Endothelial cell of umbilical vein (primary cell): ENCODE results near the gene SMURF1. TPM values are rescaled to one million over a fixed set of nuclear protein-coding genes. Genes with fewer than 3 reads are reported as not detected.

ENCODE experiments used
- BruUV-seq: library from RNA; stranded (reverse); fragments of 400-500 nt; replicated peaks from 2 replicates; lab custom pipeline; 2021; lab: Mats Ljungman, UMichigan
- CTCF ChIA-PET: fragments of 300-600, 350-600 bp; sonication (Branson Sonifier 250); formaldehyde crosslinking; loops from one replicate; lab custom pipeline; 2021; ENCODE audit warnings: antibody characterized with exemption, inconsistent platforms; lab: Charles Lee
- POLR2A ChIA-PET: fragments of 300-600, 350-600 bp; sonication (Branson Sonifier 250); formaldehyde crosslinking; loops from one replicate; lab custom pipeline; 2021; ENCODE audit warnings: antibody characterized with exemption, inconsistent platforms; lab: Charles Lee
- DNase-seq: peaks from one replicate; pipeline ENCODE4 v3.0.0-alpha.2; 2011; ENCODE audit warnings: low read depth, low spot score
- FAIRE-seq: peaks from 2 replicates; lab custom pipeline; 2011; peaks lifted over from hg19 to GRCh38; lab: Jason Lieb, UNC
- H2AFZ ChIP-seq: 2 replicates; pipeline ENCODE4 v1.6.0; 2012; ENCODE audit warnings: low read depth, low read length, control low read depth, inconsistent platforms
- H3K27ac ChIP-seq: 2 replicates; pipeline ENCODE4 v1.5.1; 2011; ENCODE audit warnings: low read depth, mild to moderate bottlenecking, control low read depth, low read length, moderate library complexity; ENCODE audit not compliant: insufficient read depth
- H3K27me3 ChIP-seq, 2 experiments: 2 replicates each; pipeline versions ENCODE4 v1.6.0 to v1.6.1; 2011; ENCODE audit warnings: low read length in 2 of 2, mixed read lengths in 1 of 2; ENCODE audit not compliant: control insufficient read depth in 2 of 2, insufficient read depth in 2 of 2
- H3K36me3 ChIP-seq, 2 experiments: 2 replicates in 1 of 2; 3 replicates in 1 of 2; pipeline ENCODE4 v1.5.1; 2011; ENCODE audit warnings: low read length in 2 of 2, mild to moderate bottlenecking in 1 of 2, moderate library complexity in 1 of 2; ENCODE audit not compliant: control insufficient read depth in 2 of 2, insufficient read depth in 2 of 2; ENCODE audit errors: extremely low read depth in 1 of 2
- H3K4me1 ChIP-seq: 3 replicates; pipeline ENCODE4 v1.5.1; 2011; ENCODE audit warnings: mild to moderate bottlenecking, low read length; ENCODE audit not compliant: control insufficient read depth, insufficient read depth; ENCODE audit errors: extremely low read depth
- H3K4me2 ChIP-seq: 2 replicates; pipeline ENCODE4 v1.6.1; 2011; ENCODE audit warnings: low read length, control low read depth, mixed read lengths; ENCODE audit not compliant: insufficient read depth
- H3K4me3 ChIP-seq, 3 experiments: fragments of 200-600 bp in 1 of 3; sonication (generic), shearing (Covaris generic) in 1 of 3; replicated peaks in 1 of 3; 2 replicates each; pipeline ENCODE4 v1.5.1; 2011 to 2016; ENCODE audit warnings: control low read depth in 3 of 3, low read length in 3 of 3, mild to moderate bottlenecking in 2 of 3, inconsistent platforms in 1 of 3, low read depth in 1 of 3, moderate library complexity in 1 of 3; ENCODE audit not compliant: insufficient read depth in 1 of 3
- H3K79me2 ChIP-seq: 2 replicates; pipeline ENCODE4 v1.6.0; 2012; ENCODE audit warnings: low read length, inconsistent platforms; ENCODE audit not compliant: control insufficient read depth, insufficient read depth
- H3K9ac ChIP-seq: replicated peaks from 2 replicates; pipeline ENCODE3; 2011; ENCODE audit warnings: low read length, control low read depth; ENCODE audit not compliant: insufficient read depth; ENCODE audit errors: extremely low read depth
- H3K9me1 ChIP-seq: replicated peaks from 3 replicates; pipeline ENCODE4 v1.6.0; 2011; ENCODE audit warnings: mild to moderate bottlenecking, low read length; ENCODE audit not compliant: control insufficient read depth, insufficient read depth; ENCODE audit errors: extremely low read depth
- H3K9me3 ChIP-seq: replicated peaks from 2 replicates; pipeline ENCODE4 v1.5.1; 2012; ENCODE audit warnings: low read length, inconsistent platforms; ENCODE audit not compliant: control insufficient read depth, insufficient read depth
- H4K20me1 ChIP-seq: replicated peaks from 2 replicates; pipeline ENCODE3; 2011; ENCODE audit warnings: mild to moderate bottlenecking, low read length; ENCODE audit not compliant: control insufficient read depth, insufficient read depth; ENCODE audit errors: extremely low read depth
- CTCF ChIP-seq, 2 donors: IDR thresholded peaks; 1 replicate in 1 of 2; 2 replicates in 1 of 2; pipeline ENCODE4 v1.5.1; 2011; ENCODE audit warnings: low read length in 2 of 2, mild to moderate bottlenecking in 2 of 2, moderate library complexity in 2 of 2, control low read depth in 1 of 2, inconsistent platforms in 1 of 2, low read depth in 1 of 2; ENCODE audit not compliant: insufficient read depth in 1 of 2; ENCODE audit errors: extremely low read depth in 1 of 2
- EZH2 ChIP-seq: IDR thresholded peaks from 2 replicates; pipeline ENCODE4 v1.6.1; 2012; ENCODE audit warnings: borderline replicate concordance, low read depth, mild to moderate bottlenecking, moderate library complexity, low read length, inconsistent platforms; ENCODE audit not compliant: severe bottlenecking
- FOS ChIP-seq: IDR thresholded peaks from 2 replicates; pipeline ENCODE4 v1.6.1; 2011; ENCODE audit warnings: mild to moderate bottlenecking, low read length, moderate library complexity, borderline replicate concordance; ENCODE audit not compliant: insufficient read depth
- GATA2 ChIP-seq: IDR thresholded peaks from 2 replicates; pipeline ENCODE4 v1.7.0; 2011; ENCODE audit warnings: low read depth, mild to moderate bottlenecking, moderate library complexity, mixed read lengths, low read length; ENCODE audit not compliant: insufficient read length, insufficient read depth
- JUN ChIP-seq: IDR thresholded peaks from 2 replicates; pipeline ENCODE4 v1.6.1; 2011; ENCODE audit warnings: borderline replicate concordance, low read depth; ENCODE audit not compliant: insufficient read length, insufficient read depth
- MAX ChIP-seq: IDR thresholded peaks from 2 replicates; pipeline ENCODE4 v1.6.1; 2011; ENCODE audit not compliant: insufficient read depth, insufficient read length
- MYC ChIP-seq: IDR thresholded peaks from one replicate; pipeline ENCODE4 v1.6.1; 2011; ENCODE audit warnings: mild to moderate bottlenecking, low read depth, low read length
- POLR2A ChIP-seq: IDR thresholded peaks from 2 replicates; pipeline ENCODE4 v1.6.1; 2012; ENCODE audit warnings: low read depth, mild to moderate bottlenecking, control low read depth, low read length
- POLR2AphosphoS5 ChIP-seq: IDR thresholded peaks from 2 replicates; pipeline ENCODE4 v1.6.1; 2012; ENCODE audit warnings: low read depth, mild to moderate bottlenecking, control low read depth, low read length, moderate library complexity; ENCODE audit not compliant: insufficient read depth
- dilution Hi-C: fragments of 300-500 bp; cut with MboI; formaldehyde crosslinking; loops from one replicate; pipeline ENCODE4 v1.15.0; 2019; ENCODE audit warnings: low sequenced_read_pairs; ENCODE audit not compliant: extremely low pct_ligation_motif_present
- intact Hi-C: fragments of 100-400 bp; cut with micrococcal nuclease; formaldehyde crosslinking; loops from one replicate; pipeline ENCODE4 v1.10.0; 2022
- polyA plus RNA-seq, 4 experiments: library from polyadenylated mRNA; depleted of rRNA in 3 of 4; stranded (reverse) in 3 of 4; unstranded in 1 of 4; fragments of >200 nt; gene quantifications; 2 replicates each; pipeline versions ENCODE4 v1.2.1 to v1.2.3, GENCODE V29; 2011 to 2012; ENCODE audit warnings: missing spikeins in 1 of 4
- total RNA-seq: library from RNA; stranded (reverse); gene quantifications from 2 replicates; pipeline ENCODE4 v1.2.3, GENCODE V29; 2021

Gene SMURF1
- total and polyA plus RNA-seq, 2 donors (not counting 3 experiments of a cell fraction or from before 2014, with no cell fraction given): 11.5 to 22.8 TPM

- H3K4me1 ChIP-seq: no peaks in the 10 kb centered on the region
- no peak overlapping the region for H3K4me3 ChIP-seq
- H3K9me1 ChIP-seq: no peaks in the 10 kb centered on the region
- CTCF ChIA-PET: interaction anchor here (0.7 kb wide), 1 partner anchor 136 kb away, joined by 3 read pairs; no protein-coding TSS in a partner anchor
- no peaks in the 10 kb centered on the region for H3K27me3 ChIP-seq
- no peaks in the 10 kb centered on the region for H3K9me3 ChIP-seq
- FAIRE-seq (no peak), DNase-seq (no peak)
- intact Hi-C loops (no loop called here), dilution Hi-C loops (no loop called here)
- H3K36me3 ChIP-seq: no peaks in the 10 kb centered on the region
- no peak overlapping the region for H3K4me2 ChIP-seq
- H2AFZ ChIP-seq: no peak overlapping the region
- no TSS peak for BruUV-seq
- no peak overlapping the region for H3K27ac ChIP-seq
- no peak overlapping the region for H3K9ac ChIP-seq
- H4K20me1 ChIP-seq: no peaks in the 10 kb centered on the region
- POLR2A ChIA-PET: no interaction called here
- TF ChIP-seq EZH2 (no peak), CTCF (IDR thresholded peaks at IDR 0.05; ENCODE audit: extremely low read depth in 1 of 2, insufficient read depth in 1 of 2, low read depth in 1 of 2, low read length in 2 of 2) (no peak), MYC (no peak), JUN (no peak), MAX (no peak), POLR2A (no peak), POLR2AphosphoS5 (no peak), GATA2 (no peak), FOS (no peak)
- no peaks in the 10 kb centered on the region for H3K79me2 ChIP-seq
Observed at GRCh38 chr7:99188221-99188620, 44.3 kb upstream of the SMURF1 start.
